Fibroblast of mammary gland (primary cell): Measurements from ENCODE around the gene USP12.
"Not testable (repeated sequence)": the region's sequence is repeated elsewhere in the genome, so short reads cannot be mapped to it uniquely, and the experiment has no call there.

ENCODE experiments used
- DNase-seq: peaks from one replicate; pipeline ENCODE4 v3.0.0-alpha.2; 2010; ENCODE audit warnings: low read depth
- H3K4me3 ChIP-seq: 2 replicates; pipeline ENCODE4 v1.5.1; 2011; ENCODE audit warnings: low read depth, mild to moderate bottlenecking, low read length, moderate library complexity; ENCODE audit not compliant: control insufficient read depth
- TF ChIP-seq, protein P1 (sequence below): conservative IDR thresholded peaks from 2 replicates; pipeline ENCODE4 v1.5.1; 2011; ENCODE audit warnings: low read depth, low read length, inconsistent platforms; ENCODE audit not compliant: control insufficient read depth, insufficient read depth

Gene USP12

DNA sequence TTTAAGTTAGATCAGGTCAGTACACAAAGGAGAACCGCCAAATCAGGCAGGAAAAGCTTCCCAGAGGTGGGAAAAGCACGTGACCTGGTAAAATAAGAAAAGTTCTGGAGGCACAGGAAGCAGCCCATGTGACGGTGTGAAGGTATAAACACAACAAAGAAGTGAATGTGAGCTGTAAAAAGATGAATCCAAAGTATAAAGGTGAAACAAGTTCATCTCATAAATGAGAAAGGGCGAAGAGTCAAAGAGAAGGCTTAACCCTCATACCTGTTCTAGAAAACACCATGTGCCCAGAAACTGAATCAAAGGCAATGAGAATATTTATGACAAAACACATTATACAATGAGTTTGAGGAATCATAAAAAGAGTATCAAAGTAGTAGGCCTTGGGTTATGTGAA is 47.0 kb downstream of the USP12 start:
- TF ChIP-seq, protein P1, sequence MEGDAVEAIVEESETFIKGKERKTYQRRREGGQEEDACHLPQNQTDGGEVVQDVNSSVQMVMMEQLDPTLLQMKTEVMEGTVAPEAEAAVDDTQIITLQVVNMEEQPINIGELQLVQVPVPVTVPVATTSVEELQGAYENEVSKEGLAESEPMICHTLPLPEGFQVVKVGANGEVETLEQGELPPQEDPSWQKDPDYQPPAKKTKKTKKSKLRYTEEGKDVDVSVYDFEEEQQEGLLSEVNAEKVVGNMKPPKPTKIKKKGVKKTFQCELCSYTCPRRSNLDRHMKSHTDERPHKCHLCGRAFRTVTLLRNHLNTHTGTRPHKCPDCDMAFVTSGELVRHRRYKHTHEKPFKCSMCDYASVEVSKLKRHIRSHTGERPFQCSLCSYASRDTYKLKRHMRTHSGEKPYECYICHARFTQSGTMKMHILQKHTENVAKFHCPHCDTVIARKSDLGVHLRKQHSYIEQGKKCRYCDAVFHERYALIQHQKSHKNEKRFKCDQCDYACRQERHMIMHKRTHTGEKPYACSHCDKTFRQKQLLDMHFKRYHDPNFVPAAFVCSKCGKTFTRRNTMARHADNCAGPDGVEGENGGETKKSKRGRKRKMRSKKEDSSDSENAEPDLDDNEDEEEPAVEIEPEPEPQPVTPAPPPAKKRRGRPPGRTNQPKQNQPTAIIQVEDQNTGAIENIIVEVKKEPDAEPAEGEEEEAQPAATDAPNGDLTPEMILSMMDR, result no peak
- no peak for DNase-seq
- no peak overlapping the region for H3K4me3 ChIP-seq

DNA sequence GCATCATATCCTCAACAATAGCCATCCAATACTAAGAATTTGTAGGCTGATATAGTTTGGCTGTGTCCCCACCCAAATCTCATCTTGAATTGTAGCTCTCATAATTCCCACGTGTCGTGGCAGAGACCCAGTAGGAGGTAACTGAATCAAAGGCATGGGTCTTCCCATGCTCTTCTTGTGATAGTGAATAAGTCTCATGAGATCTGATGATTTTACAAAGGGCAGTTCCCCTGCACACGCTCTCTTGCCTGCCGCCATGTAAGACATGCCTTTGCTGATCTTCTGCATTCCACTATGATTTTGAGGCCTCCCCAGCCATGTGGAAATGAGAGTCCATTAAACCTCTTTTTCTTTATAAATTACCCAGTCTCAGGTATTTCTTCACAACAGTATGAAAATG is 48.2 kb downstream of the USP12 start:
- not testable (repeated sequence) for DNase-seq, H3K4me3 ChIP-seq

DNA sequence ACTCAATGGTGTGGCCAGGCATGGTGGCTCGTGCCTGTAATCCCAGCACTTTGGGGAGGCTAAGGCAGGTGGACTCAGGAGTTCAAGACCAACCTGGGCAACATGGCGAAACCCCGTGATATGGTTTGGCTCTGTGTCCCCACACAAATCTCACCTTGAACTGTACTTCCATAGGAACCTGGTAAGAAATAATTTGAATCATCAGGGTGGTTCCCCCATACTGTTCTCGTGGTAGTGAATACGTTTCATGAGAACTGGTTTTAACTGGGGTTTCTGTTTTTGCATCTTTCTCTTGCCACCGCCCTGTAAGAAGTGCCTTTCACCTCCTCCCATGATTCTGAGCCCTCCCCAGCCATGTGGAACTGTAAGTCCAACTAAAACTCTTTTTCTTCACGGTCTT is 49.6 kb downstream of the USP12 start:
- DNase-seq, result no peak
- TF ChIP-seq, protein P1, result no peak
- no peak overlapping the region for H3K4me3 ChIP-seq

DNA sequence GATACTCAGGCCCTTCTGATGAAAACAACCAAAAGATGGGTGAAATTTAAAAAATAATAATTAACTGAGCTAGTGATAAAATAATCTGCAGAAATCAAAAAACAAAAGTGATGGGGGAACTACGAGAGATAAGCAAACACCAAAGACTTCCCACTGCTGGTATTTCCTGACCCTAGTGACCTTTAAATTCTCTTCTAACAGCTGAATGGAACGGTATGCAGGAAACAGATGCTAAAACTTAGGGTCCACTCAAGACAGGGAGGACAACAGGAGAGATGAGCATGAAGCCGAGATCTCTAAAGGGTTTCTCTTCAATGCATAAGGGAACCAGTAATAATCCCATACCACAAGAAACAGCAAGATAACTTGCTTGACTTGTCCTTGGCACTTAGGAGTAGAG is 50.8 kb downstream of the USP12 start:
- no peak for DNase-seq
- TF ChIP-seq, protein P1, result no peak
- no peak overlapping the region for H3K4me3 ChIP-seq

DNA sequence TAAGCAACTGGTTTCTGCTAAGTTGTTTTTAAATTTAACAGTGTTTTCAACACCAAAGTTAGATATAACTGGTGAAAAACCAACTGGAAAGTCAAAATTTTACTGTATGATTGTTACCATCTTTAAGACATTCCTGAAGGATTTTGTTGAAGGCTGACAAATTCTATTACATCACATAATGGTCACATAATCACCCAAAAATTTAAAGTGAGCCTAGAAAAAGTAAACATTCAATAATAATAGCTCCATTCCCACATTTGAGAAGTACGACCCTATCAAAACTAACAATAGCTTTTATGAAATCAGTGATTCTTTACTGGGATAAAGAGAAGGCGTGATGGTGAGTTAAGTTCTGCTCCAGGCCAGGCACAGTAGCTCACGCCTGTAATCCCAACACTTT is 51.6 kb downstream of the USP12 start:
- TF ChIP-seq, protein P1, result no peak
- no peak overlapping the region for H3K4me3 ChIP-seq
- no peak for DNase-seq

DNA sequence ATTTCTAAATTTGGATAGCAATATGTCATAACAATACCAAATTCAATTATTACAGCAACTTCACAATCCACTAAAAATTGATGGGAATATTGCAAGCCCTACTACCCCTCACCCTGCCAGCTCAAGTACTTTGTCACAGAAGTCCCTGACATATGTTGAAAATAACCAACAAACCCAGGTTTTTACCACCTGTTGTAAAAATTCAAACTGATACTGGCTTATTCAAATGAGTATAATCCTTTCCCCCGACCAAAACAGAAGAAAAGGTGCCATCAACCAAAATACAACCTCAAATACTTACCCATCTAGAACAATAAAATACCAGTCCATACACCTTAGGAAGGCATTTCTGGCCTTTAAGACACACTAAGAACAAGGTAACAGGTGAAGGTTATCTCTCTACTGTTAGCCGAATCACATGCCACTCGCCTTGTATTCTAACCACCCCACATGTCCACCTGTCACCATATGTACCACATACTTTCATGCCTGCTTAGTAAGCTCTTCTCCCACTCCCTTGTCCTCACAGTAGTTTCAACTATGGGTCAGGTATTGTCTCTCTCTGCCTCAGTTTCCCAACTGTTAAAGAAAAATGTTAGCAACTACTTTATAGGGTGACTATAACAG is 53.1 kb downstream of the USP12 start:
- DNase-seq, result no peak
- H3K4me3 ChIP-seq, result no peak overlapping the region
- TF ChIP-seq, protein P1, result no peak

DNA sequence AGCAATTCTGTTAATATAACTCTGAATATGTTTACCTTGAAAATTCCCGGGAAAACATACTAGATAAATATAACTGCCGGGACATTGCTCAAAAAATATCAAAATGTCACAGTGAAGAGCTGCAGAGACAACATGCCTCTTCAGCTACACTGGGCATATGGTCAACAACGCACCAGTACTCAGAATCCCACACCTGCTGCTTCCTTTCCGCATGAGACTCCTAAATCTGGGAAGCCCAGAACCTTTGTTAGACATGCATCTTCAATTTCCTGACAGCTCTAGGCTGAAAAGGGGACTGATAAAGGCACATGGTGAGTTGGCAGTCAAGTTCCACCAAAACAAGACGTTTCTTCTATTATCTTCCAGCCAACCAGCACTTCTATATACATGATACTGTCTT is 53.7 kb downstream of the USP12 start:
- H3K4me3 ChIP-seq, result no peak overlapping the region
- DNase-seq, result no peak
- TF ChIP-seq, protein P1, result no peak
